SK-N-SH treated with all-trans-retinoic acid at 6 μM for 48 hours (cell line): ENCODE data around the gene MYO16.
A peak's percentile ranks its signal among the peaks of the same experiment; 100 is the strongest.

ENCODE experiments used
- ARNTL ChIP-seq: fragments of 450-650 bp; formaldehyde crosslinking; IDR thresholded peaks from 2 replicates; pipeline ENCODE4 v1.5.0; 2020; ENCODE audit warnings: low read depth, mild to moderate bottlenecking, moderate library complexity, borderline replicate concordance
- CREB5 ChIP-seq: fragments of 250-450 bp; sonication (Bioruptor Pico); IDR thresholded peaks from 2 replicates; pipeline ENCODE4 v1.5.1; 2020; ENCODE audit warnings: low read depth, mild to moderate bottlenecking, moderate library complexity
- CSDC2 ChIP-seq: fragments of 250-450 bp; sonication (Bioruptor Pico); IDR thresholded peaks from 2 replicates; pipeline ENCODE4 v1.5.0; 2020; ENCODE audit warnings: mild to moderate bottlenecking, moderate library complexity
- CSRNP3 ChIP-seq: fragments of 250-450 bp; sonication (Bioruptor Pico); IDR thresholded peaks from 2 replicates; pipeline ENCODE4 v1.5.1; 2021; ENCODE audit warnings: mild to moderate bottlenecking, moderate library complexity
- PATZ1 ChIP-seq: fragments of 250-450 bp; sonication (Bioruptor Pico); IDR thresholded peaks from 2 replicates; pipeline ENCODE4 v1.8.0; 2020; ENCODE audit warnings: mild to moderate bottlenecking, moderate library complexity, borderline replicate concordance
- POU6F1 ChIP-seq: fragments of 250-450 bp; sonication (Bioruptor Pico); IDR thresholded peaks from 2 replicates; pipeline ENCODE4 v1.8.0; 2021; ENCODE audit warnings: low read depth, mild to moderate bottlenecking, moderate library complexity, borderline replicate concordance
- SNAI2 ChIP-seq: fragments of 250-450 bp; sonication (Bioruptor Pico); IDR thresholded peaks from 2 replicates; pipeline ENCODE4 v1.5.0; 2020; ENCODE audit warnings: mild to moderate bottlenecking, moderate library complexity
- TCF4 ChIP-seq: fragments of 250-450 bp; sonication (Bioruptor Pico); IDR thresholded peaks from 2 replicates; pipeline ENCODE4 v1.8.0; 2021; ENCODE audit warnings: mild to moderate bottlenecking, moderate library complexity, borderline replicate concordance
- TOX ChIP-seq: fragments of 250-450 bp; sonication (Bioruptor Pico); IDR thresholded peaks from 2 replicates; pipeline ENCODE4 v1.8.0; 2021; ENCODE audit warnings: mild to moderate bottlenecking, moderate library complexity, borderline replicate concordance
- ZFP3 ChIP-seq: fragments of 250-450 bp; sonication (Bioruptor Pico); IDR thresholded peaks from 2 replicates; pipeline ENCODE4 v1.5.0; 2020; ENCODE audit warnings: mild to moderate bottlenecking, moderate library complexity
- ZFP30 ChIP-seq: fragments of 450-650 bp; formaldehyde crosslinking; IDR thresholded peaks from 2 replicates; pipeline ENCODE4 v1.5.0; 2022; ENCODE audit warnings: mild to moderate bottlenecking, moderate library complexity
- ZNF565 ChIP-seq: fragments of 450-650 bp; formaldehyde crosslinking; conservative IDR thresholded peaks from 2 replicates; pipeline ENCODE4 v1.5.0; 2020; ENCODE audit warnings: low read depth, mild to moderate bottlenecking, moderate library complexity

- no peak for TF ChIP-seq CREB5
- no peak for TF ChIP-seq ZFP30 (CRISPR knock-in tag)
- no peak for TF ChIP-seq CSDC2 (CRISPR knock-in tag)
- no peak for TF ChIP-seq ZNF565
- no peak for TF ChIP-seq SNAI2 (CRISPR knock-in tag)
- TF ChIP-seq POU6F1 (CRISPR knock-in tag): no peak
- TF ChIP-seq PATZ1 (CRISPR knock-in tag): no peak
- TF ChIP-seq TCF4 (CRISPR knock-in tag): no peak
- TF ChIP-seq TOX (CRISPR knock-in tag): peak; percentile 69; the same call in 1 of the 2 replicates
- TF ChIP-seq ZFP3 (CRISPR knock-in tag): no peak
- TF ChIP-seq ARNTL (CRISPR knock-in tag): no peak
- TF ChIP-seq CSRNP3: no peak
Observed at GRCh38 chr13:108917581-108917980, 288.2 kb downstream of the MYO16 start.
